HG02981 (cell line): ENCODE results near the gene DNM1L.
A peak's percentile ranks its signal among the peaks of the same experiment; 100 is the strongest.
"Not testable (repeated sequence)": the region's sequence is repeated elsewhere in the genome, so short reads cannot be mapped to it uniquely, and the experiment has no call there.

Experiments
- ATAC-seq: cut with Tn5 transposase; IDR thresholded peaks from one replicate; pipeline ENCODE4 v1.9.1; 2021; ENCODE audit warnings: mild to moderate bottlenecking, moderate library complexity; ENCODE audit not compliant: unreplicated experiment

DNM1L gene

DNA sequence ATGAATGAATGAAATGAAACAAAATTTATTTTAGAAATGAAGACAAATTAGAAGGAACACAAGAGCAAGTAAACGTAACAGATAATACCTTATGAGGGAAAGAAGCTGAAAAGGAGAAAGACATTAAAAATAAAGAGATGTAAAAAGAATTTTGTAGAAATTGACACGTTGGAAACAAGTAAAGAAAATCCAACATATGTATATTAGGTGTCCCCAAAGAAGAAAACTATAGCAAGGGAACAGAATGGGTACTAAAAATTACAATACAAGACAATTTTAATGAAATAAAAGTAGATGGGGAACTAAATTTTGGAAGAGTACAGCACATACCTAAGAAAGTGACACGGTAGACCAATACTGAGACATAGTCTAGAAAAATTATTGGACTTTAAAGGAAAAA lies 16.7 kb downstream of the DNM1L start:
- no peak for ATAC-seq

DNA sequence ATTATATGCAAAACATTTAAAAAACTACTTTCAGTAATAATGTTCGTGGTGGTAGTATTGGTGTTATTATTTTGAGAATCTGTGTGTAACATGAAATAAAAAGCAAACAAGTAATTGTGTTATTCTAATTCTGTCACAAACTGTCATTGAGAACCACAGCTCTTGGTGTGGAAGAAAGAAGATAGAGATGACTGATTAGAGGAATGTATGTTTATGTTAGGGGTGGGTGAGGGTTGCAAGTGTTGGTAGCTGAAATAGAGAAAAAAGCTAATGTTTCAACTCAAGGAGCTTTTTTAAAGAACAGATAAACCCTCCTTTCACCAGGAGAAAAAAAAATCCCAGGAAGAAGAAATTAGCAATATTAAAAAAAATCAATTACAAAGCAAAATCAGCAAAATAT lies 18.3 kb downstream of the DNM1L start:
- no peak for ATAC-seq

DNA sequence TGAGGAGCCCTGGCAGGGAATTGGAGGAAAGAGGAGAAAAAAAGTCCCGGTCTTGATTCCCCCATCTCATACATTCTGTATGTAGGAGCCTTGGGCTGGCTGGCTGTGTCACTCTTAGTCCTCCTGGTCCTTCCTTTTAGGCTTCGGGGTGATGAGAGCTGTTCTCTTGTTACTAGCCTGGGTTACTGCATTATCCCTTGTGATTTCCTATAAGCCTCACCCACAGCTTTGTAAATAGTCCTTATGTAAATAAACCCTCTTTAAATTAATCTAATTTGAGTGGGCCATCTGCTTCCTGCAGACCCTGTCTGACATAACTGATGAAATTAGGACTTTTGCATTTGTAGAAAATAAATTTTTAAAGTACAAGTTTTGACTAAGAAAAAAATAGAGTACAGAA lies 19.2 kb downstream of the DNM1L start:
- no peak for ATAC-seq

DNA sequence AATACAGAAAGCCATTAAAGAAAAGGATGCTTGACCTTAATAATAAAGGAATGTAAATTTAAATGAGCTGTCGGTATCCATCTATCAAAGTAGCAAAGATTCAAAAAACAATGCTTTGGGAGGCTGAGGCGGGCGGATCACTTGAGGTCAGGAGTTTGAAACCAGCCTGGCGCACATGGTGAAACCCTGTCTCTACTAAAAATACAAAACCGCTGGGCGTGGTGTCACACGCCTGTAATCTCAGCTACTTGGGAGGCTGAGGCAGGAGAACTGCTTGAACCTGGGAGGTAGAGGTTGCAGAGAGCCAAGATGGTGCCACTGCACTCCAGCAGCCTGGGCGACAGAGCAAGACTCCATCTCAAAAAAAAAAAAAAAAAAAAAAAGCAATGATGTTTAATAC lies 20.3 kb downstream of the DNM1L start:
- not testable (repeated sequence) for ATAC-seq

DNA sequence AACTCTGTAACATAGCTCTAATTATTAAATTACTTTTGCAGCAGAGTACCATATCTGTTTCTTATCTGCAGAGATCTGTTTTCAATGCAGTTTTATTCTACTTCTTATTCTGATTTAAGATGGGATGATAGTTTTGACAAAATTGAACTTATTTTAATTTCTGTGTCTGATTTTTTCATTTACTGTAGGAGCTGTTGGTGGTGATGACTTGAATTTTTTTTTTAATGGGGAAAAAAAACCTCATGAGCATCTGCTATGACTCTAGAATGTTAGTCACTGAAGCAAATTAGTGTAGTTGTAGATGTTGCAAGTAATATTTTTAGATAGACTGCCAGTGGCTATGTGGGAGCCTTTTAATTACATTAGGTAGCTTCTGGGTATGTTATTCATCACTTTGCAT lies 23.4 kb downstream of the DNM1L start:
- ATAC-seq: no peak

DNA sequence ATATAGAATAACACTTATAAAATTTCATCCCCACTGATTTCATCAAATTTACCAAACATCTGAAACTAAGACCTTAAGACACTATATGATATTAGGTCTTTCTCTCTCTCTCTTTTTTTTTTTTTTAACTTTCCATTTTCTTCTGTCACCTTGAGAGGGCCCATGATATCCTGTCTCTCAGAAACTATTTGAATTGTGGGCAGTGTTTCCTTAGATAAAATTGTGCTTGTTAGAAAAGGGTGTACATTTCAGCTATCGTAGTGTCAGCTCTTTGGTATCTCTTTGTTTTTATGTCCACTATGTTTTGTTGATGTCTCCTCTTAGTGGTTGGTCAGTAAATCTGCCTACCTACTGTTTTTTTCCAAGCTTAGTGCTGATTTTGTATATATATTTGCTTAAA lies 23.8 kb downstream of the DNM1L start:
- no peak for ATAC-seq

DNA sequence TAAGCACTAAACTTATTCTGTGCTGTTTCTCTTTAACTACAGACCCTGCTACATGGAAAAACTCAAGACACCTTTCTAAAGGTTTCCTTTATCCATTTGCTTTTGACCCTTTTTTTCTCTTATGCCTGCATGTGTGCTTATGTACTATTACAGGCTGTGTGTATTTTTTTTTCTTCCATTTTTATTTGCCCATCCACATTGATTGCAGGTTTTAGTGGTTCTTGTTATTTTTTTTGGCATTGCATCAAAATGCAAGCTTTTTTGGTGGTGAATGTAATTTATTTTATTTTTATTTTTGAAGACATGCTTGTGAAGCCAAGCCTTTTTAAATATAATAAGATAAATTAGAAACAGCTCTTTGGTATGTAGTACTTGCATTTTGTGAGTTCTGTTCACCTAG lies 26.7 kb downstream of the DNM1L start:
- no peak for ATAC-seq

DNA sequence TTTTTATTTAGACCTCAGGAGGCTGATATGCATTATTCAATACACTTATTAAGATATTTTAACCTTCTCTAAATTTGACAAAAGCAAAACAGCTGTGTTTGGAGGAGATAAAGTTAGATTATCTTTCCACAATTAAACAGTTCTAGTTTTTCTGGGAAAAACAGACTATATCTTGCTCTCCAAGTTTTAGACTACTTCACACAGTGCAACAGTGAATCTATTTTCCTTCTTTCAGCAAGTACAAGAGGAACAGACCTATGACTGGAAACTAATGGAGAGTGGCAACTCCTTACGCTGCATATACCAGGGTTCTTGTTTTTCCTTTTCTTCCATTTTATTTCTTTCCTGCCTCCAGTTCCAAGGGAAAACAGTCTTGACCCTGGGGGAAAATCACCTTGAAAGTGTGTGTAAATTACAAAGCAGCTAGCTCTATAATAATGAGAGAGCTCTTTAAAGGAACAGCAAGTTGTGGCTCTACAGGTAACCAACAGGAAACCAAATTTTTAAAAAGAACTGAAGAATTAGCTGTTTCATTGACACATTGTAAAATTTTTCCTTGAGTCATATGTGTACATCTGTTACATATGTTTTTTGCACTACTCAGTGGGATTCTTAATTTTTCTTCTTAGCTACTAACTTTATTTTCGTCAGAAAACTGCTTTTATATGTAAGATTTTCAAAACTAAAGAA lies 27.4 kb downstream of the DNM1L start:
- ATAC-seq: no peak

DNA sequence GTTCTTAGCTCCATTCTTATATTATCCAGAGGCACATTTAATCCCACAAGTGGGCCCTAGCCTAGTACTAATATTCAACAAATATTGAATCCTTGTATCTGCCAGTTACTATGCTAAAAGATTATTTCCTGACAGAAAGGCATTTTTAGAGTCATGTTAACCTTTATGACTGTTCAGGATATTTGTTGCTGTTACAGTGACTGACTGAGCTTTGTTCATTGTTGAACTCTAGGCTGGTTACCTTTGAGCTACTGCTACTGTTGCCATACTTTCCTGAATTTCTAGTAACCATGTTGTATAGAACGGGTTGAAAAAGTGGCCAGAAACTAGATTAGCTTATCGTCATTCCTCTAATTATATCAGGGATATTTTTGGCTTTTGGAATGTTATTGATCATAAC lies 29.8 kb downstream of the DNM1L start:
- no peak for ATAC-seq

DNA sequence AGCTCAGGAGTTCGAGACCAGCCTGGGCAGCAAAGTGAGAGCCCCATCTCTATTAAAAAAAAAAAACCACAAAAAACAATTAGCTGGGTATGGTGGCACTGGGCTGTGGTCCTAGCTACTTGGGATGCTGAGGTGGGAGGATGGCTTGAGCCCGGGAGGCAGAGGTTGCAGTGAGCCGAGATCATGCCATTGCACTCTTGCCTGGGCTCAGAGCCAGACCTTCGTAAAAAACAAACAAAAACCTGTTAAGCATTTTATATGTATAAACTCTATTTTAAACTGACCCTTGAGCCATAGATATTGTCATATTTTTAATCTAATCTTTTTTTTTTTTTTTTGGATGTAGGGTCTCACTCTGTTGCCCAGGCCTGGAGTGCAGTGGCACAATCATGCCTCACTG lies 35.7 kb downstream of the DNM1L start:
- ATAC-seq: no peak

DNA sequence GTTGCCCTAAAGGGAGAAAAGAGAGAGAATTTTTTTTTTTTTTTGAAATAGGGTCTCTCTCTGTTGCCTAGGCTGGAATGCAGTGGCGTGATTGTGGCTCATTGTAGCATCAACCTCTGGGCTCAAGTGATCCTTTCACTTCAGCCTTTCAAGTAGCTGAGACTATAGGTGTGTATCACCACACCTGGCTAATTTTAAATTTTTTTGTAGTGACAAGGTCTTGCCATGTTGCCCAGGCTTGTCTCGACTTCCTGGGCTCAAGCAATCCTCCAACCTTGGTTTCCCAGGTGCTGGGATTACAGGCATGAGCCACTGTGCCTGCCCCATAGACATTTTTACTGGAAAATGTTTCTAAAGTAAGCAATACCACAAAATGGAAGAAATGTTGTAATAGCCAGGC lies 39.8 kb downstream of the DNM1L start:
- no peak for ATAC-seq

DNA sequence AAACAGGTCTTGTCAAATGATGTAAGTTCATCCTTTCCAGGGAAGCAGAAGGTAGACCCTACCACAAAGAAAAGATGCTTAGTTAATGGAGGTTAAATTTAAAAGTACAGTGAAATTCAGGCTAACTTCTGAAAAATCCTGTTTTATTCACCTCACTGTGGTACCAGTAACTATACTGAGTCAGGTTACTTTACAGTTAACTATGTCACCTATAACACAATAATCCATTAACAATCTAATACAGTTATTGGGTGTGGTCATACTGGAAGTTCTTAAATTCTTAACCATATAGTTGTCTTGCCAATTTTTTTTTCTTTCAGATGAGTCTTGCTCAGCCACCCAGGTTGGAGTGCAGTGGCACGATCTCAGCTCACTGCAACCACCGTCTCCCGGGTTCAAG lies 46.2 kb downstream of the DNM1L start:
- not testable (repeated sequence) for ATAC-seq

DNA sequence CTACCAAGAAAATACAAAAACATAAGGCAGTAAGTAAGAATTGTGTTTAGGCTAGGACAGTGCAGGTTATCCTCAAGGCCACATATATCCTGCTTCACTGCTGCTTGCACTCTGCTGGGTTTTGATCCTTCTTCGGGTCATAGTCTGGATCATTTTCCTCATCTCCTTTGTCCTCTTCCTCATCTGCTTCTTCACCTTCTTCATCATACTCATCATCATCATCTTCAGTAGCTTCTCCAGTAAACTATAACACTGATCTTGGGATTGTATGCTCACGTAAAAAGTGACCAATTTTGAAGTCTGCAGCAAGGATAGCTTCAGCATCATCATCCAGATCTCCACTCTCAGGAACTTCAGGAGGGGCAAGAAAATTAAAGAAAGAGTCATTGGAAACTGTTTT lies 47.2 kb downstream of the DNM1L start:
- ATAC-seq: no peak

DNA sequence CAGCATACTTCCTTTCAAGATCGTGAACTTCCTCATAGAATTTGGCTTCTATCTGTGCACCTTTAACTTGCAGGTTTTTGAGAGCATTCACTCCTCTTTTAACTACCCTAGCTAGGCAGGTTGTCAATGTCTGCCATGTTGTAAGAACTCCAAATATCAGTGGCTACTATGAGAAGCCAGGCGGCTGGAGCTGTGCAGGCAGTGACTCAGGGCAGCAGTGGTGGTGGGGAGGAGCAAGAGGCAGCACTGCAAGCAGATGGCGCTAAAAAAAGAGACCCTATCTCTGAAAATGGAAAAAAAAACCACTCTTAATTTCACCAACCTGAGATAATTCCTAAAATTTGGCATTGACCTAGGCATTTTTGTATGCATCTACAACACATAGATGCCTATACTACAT lies 48.1 kb downstream of the DNM1L start:
- no peak for ATAC-seq

DNA sequence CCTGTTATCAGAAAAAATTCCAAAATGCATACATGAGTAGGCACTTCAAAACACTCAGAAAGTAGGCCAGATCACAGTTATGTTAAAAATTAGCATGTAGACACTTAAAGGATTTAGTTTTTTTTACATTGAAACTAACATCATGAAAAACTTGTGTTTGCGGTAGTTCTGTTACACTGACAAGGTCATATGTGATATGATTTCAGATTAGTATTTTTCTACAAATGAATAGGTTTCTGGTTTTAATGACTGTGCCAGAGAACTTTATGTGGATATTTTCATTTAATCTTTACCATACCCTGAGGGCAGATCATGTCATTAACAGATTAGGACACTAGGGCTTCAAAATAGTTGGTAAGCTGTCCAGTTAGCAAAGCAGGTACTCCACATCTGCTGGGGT lies 55.9 kb downstream of the DNM1L start:
- no peak for ATAC-seq

DNA sequence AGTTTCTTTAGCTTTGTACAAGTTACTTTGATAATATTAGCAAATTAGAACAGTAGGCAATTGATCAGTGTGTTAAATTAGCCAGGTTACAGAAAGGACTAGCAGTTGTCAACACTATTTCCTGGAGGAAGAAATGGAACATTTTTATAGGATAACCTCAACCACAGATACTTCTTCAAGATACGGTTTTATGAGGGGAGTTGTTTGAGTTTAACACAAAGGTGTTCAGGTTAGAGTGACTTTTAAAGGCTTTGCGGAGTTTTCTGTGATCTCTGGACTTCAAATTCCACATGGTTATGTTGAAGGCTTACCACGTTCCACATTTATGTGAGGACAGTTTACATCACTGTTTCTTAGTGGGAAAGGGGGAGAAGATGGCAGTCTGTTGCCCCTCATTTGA lies 57.3 kb downstream of the DNM1L start:
- no peak for ATAC-seq

DNA sequence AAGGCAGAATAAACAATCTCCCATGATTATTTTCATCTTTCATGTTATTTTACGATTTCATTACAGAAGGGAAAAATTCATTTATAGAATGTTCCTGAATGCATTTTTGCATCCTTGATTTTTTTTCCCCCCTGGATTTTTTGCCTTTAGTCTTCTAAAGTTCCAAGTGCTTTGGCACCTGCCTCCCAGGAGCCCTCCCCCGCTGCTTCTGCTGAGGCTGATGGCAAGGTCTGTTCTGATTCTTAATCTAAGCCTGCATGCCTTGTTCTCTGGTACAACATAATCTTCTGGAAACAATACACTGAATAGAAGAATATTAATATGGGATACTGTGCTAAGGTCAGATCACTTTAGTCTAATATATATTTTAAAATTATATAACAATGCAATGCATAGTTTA lies 58.6 kb downstream of the DNM1L start:
- no peak for ATAC-seq

DNA sequence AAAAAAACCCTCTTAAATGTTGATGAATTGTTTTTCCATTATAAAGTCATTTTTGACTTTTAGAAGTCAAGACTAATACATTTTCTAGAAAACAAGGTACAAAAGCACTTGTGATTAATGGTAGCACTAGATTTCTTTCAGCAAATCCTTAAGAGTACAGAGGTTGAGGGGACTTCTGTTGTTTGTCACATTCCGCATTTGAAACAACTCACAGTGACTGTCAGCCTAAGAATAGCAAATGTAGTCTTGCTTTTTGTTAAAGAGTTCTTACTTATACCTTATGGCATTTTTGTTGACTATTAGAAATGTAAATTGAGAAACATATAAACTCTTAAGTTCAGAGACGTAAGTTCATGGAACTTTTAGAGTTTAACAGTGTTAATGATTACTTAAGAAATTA lies 60.2 kb downstream of the DNM1L start:
- no peak for ATAC-seq

DNA sequence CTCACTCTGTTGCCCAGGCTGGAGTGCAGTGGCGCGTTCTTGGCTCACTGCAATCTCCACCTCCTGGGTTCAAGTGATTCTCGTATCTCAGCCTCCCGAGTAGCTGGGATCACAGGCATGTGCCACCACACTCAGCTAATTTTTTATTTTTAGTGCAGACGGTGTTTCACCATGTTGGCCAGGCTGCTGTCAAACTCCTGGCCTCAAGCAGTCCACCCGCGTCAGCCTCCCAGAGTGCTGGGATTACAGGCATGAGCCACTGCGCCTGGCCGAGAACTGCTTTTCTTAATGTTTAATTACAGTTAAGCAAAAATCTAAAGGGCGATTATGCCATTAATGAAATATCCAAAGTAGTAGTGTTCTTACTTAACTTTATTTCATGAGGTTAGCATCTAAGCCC lies 63.0 kb downstream of the DNM1L start:
- ATAC-seq: no peak

DNA sequence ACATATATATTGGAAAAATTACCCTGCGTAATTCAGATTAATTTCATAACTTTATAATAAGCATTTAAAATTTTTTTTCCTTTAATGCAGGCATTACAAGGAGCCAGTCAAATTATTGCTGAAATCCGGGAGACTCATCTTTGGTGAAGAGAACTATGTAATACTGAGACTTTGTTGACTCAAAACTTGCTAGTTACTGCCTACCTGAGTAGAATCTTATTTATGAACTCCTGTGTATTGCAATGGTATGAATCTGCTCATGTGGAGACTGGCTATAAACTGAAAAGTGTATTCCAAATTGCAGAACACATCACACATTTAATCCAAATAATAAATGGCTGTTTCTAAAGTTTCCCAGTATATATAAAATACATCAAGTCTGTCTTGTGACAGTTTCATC lies 64.2 kb downstream of the DNM1L start:
- no peak for ATAC-seq

DNA sequence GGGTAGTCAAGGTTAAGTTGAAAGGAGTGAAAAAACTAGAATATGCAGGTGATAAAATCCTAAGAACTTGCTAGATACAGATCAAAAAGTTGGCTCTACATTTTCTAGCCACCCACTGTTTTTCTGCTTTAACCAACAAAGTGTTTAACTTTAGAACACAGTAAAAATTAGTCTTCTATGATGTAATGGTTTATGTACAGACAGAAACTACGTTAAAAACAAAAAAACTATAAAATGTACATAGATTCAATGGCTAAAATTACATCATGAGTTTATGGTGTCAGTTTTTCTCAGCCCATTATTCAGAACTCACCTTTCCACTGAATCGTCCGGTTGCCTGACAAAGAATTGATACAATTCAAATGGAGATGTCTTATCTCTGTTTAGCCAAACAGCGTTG lies 74.5 kb downstream of the DNM1L start:
- ATAC-seq: no peak

DNA sequence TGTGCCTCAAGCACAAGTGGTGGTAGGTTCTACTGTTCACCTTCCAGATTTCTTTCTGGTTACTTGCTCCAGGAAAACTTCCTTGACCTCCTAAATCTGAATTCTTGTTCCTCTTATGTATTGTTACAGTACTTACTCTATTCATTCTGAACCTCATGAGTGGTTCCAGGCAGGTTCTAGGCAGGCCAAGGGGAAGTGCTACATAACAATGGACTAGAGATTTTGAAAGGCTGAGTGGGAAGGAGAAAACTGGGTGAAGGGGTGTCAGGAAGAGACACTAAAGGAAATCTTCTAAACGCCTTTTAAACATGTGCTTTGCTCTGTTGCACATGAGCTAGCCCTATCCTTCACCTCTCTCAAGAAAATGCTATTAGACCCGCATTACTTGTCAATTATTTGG lies 75.0 kb downstream of the DNM1L start:
- ATAC-seq: no peak

DNA sequence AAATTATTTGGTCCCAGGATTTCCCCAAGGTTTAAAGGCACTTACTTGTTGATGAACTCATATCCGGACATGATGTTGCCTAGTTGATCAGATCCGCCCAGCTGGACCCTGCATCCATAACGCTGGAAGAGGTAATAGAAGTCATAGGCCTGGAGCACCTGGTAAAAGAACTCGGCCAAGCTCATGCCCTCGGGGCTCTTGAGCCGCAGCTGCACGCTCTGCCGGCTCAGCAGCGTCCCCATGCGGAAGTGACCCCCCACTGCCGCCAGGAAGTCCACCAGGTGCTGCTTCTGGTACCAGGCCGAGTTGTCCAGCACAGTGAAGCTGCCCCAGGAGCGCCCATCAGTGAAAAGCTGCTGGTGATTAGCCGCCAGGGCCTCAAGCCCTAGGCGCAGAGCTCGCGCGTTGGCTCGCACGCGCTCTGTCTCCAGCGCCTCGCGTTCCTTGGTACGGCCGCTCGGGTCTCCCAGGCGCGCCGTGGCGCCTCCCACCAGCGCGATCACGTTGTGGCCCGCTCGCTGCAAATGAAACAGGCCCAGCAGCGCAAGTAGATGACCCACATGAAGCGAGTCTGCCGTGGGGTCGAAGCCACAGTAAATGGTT lies 76.1 kb downstream of the DNM1L start:
- peak; percentile 79 for ATAC-seq
